GM06990 (cell line): Measurements from ENCODE around the gene ARL15.

Source experiments
- DNase-seq: peaks from one replicate; pipeline ENCODE4 v3.0.0-alpha.2; 2011; ENCODE audit not compliant: insufficient read length; ENCODE audit errors: extremely low read depth
- H3K27me3 ChIP-seq: replicated peaks from 2 replicates; pipeline ENCODE4 v1.6.0; 2011; ENCODE audit warnings: low read length; ENCODE audit not compliant: control insufficient read depth, insufficient read depth
- H3K36me3 ChIP-seq: 2 replicates; pipeline ENCODE4 v1.5.1; 2011; ENCODE audit warnings: low read length; ENCODE audit not compliant: control insufficient read depth, insufficient read depth
- H3K4me3 ChIP-seq: replicated peaks from 2 replicates; pipeline ENCODE4 v1.5.1; 2011; ENCODE audit warnings: low read depth, mild to moderate bottlenecking, control low read depth, low read length
- TF ChIP-seq, protein P1 (sequence below): IDR thresholded peaks from 2 replicates; pipeline ENCODE4 v1.5.1; 2011; ENCODE audit warnings: low read length, control low read depth, mild to moderate bottlenecking, inconsistent platforms; ENCODE audit not compliant: insufficient read depth, poor library complexity, severe bottlenecking

ARL15 gene

GRCh38 chr5:53940921-53941320 lies 369.5 kb downstream of the ARL15 start:
- Histone ChIP-seq H3K36me3 (no peaks in the 10 kb centered on the region), H3K4me3 (no peak overlapping the region), H3K27me3 (no peaks in the 10 kb centered on the region)
- DNase-seq: no peak
- TF ChIP-seq, protein P1, sequence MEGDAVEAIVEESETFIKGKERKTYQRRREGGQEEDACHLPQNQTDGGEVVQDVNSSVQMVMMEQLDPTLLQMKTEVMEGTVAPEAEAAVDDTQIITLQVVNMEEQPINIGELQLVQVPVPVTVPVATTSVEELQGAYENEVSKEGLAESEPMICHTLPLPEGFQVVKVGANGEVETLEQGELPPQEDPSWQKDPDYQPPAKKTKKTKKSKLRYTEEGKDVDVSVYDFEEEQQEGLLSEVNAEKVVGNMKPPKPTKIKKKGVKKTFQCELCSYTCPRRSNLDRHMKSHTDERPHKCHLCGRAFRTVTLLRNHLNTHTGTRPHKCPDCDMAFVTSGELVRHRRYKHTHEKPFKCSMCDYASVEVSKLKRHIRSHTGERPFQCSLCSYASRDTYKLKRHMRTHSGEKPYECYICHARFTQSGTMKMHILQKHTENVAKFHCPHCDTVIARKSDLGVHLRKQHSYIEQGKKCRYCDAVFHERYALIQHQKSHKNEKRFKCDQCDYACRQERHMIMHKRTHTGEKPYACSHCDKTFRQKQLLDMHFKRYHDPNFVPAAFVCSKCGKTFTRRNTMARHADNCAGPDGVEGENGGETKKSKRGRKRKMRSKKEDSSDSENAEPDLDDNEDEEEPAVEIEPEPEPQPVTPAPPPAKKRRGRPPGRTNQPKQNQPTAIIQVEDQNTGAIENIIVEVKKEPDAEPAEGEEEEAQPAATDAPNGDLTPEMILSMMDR: no peak

DNA sequence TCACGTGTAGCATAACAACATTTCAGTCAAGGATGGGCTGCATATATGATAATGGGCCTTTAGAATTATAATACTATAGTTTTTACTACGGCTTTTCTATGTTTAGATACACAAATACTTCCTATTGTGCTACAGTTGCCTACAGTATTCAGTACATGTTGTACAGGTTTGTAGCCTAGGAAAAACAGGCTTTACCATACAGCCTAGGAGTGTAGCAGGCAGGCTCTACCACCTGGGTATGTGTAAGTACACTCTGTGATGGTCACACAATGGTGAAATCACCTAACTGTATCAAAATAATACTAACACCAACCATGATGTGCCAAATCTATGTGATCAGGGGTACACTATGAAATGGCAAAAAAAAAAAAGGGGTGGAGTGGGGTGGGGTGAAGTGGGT lies 372.9 kb downstream of the ARL15 start:
- H3K4me3 ChIP-seq: no peak overlapping the region
- no peaks in the 10 kb centered on the region for H3K36me3 ChIP-seq
- DNase-seq: no peak
- TF ChIP-seq, protein P1: no peak
- no peaks in the 10 kb centered on the region for H3K27me3 ChIP-seq

DNA sequence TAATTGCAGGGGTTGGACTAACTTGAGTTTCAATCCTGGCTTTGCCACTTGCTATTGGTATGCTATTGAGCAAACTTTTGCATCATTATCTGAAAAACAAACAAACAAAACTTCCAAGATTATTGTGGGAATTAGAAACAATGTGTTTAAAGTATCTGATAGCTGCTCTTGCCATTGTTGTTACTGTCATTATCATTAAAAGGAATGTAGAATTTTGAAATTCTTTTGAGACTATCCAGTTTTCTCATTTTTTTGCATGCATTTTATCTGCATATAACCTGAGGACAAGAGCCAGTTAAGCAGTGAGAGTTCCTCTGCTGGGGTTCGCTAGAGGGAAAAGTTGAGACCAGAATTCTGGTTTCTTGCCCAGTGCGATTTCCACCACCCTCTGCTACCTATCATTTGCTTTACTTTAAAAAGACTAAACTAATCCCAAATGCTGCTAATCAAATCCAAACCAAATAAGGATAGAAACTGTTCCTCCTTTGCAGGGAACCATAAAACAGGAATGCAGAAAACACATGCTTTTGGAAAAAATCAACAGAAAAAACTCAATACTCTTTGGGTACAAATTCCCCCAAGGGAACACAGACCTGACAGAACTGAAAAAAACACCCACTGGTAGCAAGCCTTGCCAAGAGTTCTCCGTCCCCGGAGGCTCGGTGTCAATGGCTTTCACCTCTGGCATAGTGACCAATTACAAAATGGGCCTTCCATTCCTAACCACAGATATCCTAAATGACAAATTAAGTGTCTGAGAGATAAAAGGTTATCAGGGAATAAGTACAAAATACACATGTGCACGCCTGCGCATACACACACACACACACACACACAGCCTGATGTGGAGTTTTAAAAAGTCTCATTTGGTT lies 373.7 kb downstream of the ARL15 start:
- Histone ChIP-seq H3K36me3 (no peaks in the 10 kb centered on the region), H3K4me3 (no peak overlapping the region), H3K27me3 (no peaks in the 10 kb centered on the region)
- TF ChIP-seq, protein P1: no peak
- no peak for DNase-seq

DNA sequence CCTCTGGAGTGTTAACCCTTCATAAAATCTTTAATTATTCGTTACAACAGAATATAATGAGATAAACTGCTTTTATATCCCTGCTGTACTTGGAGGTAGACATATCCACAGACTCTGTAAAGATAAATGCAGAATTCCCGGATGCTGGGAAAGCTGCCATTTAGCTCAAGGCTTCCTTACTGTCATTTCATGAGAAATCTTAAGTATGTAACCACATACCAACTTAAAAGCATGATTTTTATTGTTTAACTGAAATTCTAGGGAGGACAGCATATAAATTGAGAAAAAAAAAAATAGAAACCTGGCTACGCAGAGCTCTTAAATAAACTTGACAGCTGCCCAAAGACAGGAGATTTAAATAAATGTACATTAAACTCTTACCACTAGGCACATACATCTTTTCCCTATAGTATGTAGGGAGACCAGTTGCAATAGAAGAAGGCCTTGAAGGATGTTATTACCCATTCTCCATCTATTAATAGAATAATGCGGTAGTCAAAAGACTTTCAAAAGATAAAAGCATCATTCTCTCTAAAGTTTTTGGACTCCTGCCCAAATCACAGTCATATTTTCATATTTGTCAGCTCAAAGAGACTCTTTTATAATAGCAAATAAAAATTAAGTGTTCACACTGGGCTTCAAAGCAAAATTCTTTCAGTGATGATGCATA lies 376.1 kb downstream of the ARL15 start:
- TF ChIP-seq, protein P1: no peak
- Histone ChIP-seq H3K4me3 (no peak overlapping the region), H3K27me3 (no peaks in the 10 kb centered on the region), H3K36me3 (no peaks in the 10 kb centered on the region)
- no peak for DNase-seq

GRCh38 chr5:53932351-53932750 lies 378.0 kb downstream of the ARL15 start:
- TF ChIP-seq, protein P1: no peak
- no peak for DNase-seq
- Histone ChIP-seq H3K27me3 (no peaks in the 10 kb centered on the region), H3K4me3 (no peak overlapping the region), H3K36me3 (no peaks in the 10 kb centered on the region)
